ENCODE data around the gene HLA-C. TPM values are rescaled to one million over a fixed set of nuclear protein-coding genes. Genes with fewer than 3 reads are reported as not detected.

Gene HLA-C
- total and polyA plus RNA-seq, 9 donors, result 195 to 700 (median 354) TPM

DNA sequence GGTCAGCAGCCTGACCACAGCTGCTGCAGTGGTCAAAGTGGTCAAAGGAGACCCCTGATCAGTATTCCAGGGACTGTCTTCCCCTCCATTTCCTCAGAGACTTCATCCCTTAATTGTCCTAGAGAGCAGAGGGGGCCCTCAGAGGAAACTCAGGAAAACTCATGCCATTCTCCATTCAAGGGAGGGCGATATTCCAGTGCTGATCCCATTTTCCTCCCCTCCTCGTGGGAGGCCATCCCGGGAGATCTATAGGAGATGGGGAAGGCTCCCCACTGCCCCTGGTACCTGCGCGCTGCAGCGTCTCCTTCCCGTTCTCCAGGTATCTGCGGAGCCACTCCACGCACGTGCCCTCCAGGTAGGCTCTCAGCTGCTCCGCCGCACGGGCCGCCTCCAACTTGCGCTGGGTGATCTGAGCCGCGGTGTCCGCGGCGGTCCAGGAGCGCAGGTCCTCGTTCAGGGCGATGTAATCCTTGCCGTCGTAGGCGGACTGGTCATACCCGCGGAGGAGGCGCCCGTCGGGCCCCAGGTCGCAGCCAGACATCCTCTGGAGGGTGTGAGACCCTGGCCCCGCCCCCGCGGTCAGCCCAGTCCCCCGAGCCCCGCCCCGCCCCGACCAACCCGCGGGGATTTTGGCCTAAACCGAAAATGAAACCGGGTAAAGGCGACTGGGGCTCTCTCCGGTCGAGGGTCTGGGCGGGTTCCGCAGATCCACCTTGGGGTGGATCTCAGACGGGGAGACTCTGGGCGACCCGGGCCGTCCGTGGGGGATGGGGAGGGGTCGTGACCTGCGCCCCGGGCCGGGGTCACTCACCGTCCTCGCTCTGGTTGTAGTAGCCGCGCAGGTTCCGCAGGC is 878 bp downstream of the HLA-C start:
- peak; percentile 73 to 84 (median 77) for DNase-seq
- 5 to 21% (median 8%) methylated on average over 31 to 62 of the region's 62 CpGs for WGBS, 3 donors
- intact Hi-C loops (cut with DNase I), result loop anchor here in 1 of 4 donors (5.0 kb wide), 1 partner anchor 86 kb away; the partner anchor contains the start of gene HLA-B
- Histone ChIP-seq H3K27me3 (no peaks in the 10 kb centered on the region), H3K9me3 (no peaks in the 10 kb centered on the region), H3K4me1 (ENCODE audit: insufficient read depth) (no peaks in the 10 kb centered on the region), H3K4me3 (peak overlapping the region; percentile 91), H3K27ac (peak overlapping the region in 1 of 2 donors; percentile 98), H3K36me3 (no peaks in the 10 kb centered on the region)
- TF ChIP-seq, protein P1, sequence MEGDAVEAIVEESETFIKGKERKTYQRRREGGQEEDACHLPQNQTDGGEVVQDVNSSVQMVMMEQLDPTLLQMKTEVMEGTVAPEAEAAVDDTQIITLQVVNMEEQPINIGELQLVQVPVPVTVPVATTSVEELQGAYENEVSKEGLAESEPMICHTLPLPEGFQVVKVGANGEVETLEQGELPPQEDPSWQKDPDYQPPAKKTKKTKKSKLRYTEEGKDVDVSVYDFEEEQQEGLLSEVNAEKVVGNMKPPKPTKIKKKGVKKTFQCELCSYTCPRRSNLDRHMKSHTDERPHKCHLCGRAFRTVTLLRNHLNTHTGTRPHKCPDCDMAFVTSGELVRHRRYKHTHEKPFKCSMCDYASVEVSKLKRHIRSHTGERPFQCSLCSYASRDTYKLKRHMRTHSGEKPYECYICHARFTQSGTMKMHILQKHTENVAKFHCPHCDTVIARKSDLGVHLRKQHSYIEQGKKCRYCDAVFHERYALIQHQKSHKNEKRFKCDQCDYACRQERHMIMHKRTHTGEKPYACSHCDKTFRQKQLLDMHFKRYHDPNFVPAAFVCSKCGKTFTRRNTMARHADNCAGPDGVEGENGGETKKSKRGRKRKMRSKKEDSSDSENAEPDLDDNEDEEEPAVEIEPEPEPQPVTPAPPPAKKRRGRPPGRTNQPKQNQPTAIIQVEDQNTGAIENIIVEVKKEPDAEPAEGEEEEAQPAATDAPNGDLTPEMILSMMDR (IDR thresholded peaks at IDR 0.05), result no peak
- TF ChIP-seq POLR2A (IDR thresholded peaks at IDR 0.05), result no peak
- no peak for TF ChIP-seq EP300 (IDR thresholded peaks at IDR 0.05)

DNA sequence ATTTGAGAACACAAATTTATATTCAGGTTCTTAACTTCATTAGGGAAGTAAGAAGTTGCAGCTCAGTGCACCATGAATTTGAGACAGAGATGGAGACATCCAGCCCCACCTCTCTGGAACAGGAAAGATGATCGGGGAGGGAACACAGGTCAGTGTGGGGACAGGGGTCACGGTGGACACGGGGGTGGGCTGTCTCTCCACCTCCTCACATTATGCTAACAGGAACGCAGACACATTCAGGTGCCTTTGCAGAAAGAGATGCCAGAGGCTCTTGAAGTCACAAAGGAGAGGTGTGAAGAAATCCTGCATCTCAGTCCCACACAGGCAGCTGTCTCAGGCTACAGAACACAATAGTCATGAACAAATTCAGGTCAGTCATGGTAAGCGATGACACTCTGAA is 3.1 kb downstream of the HLA-C start:
- H3K4me3 ChIP-seq, result no peak overlapping the region
- H3K4me1 ChIP-seq (ENCODE audit: insufficient read depth), result no peaks in the 10 kb centered on the region
- intact Hi-C loops (cut with DNase I), result loop anchor here in 1 of 4 donors (10.0 kb wide), 1 partner anchor 86 kb away; the partner anchor contains the start of gene HLA-B
- no peak overlapping the region for H3K27ac ChIP-seq
- no peak for DNase-seq
- WGBS, 3 donors, result 52 to 63% (median 57%) methylated on average over 5 of the region's 5 CpGs
- no peaks in the 10 kb centered on the region for H3K9me3 ChIP-seq
- H3K27me3 ChIP-seq, result no peaks in the 10 kb centered on the region
- TF ChIP-seq POLR2A (IDR thresholded peaks at IDR 0.05), result no peak
- TF ChIP-seq EP300 (IDR thresholded peaks at IDR 0.05), result no peak
- TF ChIP-seq, protein P1 (IDR thresholded peaks at IDR 0.05), result no peak
- no peaks in the 10 kb centered on the region for H3K36me3 ChIP-seq

DNA sequence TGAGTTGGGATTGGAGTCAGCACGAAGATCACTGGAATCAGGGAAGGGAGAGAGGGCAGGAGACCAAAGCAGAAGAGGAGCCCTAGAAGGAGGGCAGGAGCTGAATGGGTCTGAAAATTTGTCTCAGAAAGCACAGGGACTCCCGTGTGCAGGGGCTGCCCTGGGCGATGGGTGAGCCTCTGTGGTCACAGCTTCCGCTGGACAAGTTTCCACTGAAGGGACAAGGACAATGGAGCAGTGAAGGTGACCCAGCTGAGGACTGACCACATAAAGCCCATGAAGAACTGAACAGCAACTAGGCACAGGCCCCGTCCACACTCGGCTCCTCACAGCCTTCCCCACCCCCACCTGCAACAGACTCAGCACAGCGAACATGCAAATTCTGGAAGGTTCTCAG is 3.5 kb downstream of the HLA-C start:
- Histone ChIP-seq H3K9me3 (no peaks in the 10 kb centered on the region), H3K27ac (no peak overlapping the region), H3K27me3 (no peaks in the 10 kb centered on the region), H3K4me1 (ENCODE audit: insufficient read depth) (no peaks in the 10 kb centered on the region), H3K4me3 (no peak overlapping the region), H3K36me3 (no peaks in the 10 kb centered on the region)
- intact Hi-C loops (cut with DNase I), result loop anchor here in 1 of 4 donors (10.0 kb wide), 1 partner anchor 86 kb away; the partner anchor contains the start of gene HLA-B
- 75 to 78% (median 76%) methylated on average over 7 of the region's 7 CpGs for WGBS, 3 donors
- TF ChIP-seq, protein P1 (IDR thresholded peaks at IDR 0.05), result no peak
- TF ChIP-seq POLR2A (IDR thresholded peaks at IDR 0.05) (no peak), EP300 (IDR thresholded peaks at IDR 0.05) (no peak)
- no peak for DNase-seq

DNA sequence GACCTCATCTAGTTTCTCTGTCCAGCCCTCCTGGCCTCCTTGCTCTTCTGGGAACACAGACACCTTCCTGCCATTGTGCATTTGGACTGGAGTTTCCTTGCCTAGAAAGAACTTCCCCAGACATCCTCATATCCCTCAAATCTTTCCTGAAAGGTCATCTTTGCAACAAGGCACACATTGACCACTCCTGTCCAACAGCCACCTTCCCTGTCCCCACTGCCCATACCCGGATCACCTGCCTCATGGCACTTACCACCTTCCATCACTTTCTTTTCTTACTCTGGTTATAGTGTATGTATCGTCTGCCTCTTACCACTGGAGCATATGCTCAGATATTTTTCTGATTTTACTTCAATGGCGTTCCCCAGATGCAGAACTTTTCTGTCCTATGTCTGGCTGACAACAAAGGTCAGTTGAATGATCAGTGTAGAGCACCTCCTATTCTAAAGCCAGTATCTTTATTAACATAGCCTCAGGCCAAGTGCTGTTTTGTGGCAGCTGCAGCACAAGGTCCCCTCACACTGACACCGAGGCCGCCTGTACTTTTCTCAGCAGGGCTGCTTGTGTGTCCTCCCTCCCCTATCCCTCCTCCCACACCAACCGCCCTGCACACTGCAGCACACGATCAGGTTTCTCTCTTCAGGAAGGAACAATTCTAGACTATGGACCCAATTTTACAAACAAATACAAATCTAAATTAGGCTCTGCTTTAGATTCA is 4.1 kb downstream of the HLA-C start:
- H3K9me3 ChIP-seq, result no peaks in the 10 kb centered on the region
- H3K4me3 ChIP-seq, result no peak overlapping the region
- no peaks in the 10 kb centered on the region for H3K36me3 ChIP-seq
- intact Hi-C loops (cut with DNase I), result loop anchor here in 1 of 4 donors (10.0 kb wide), 1 partner anchor 87 kb away; the partner anchor contains the start of gene HLA-B
- no peaks in the 10 kb centered on the region for H3K27me3 ChIP-seq
- DNase-seq, result no peak
- H3K4me1 ChIP-seq (ENCODE audit: insufficient read depth), result no peaks in the 10 kb centered on the region
- WGBS, 3 donors, result 44 to 63% (median 49%) methylated on average over 7 of the region's 7 CpGs
- no peak overlapping the region for H3K27ac ChIP-seq
- TF ChIP-seq, protein P1 (IDR thresholded peaks at IDR 0.05), result no peak
- no peak for TF ChIP-seq EP300 (IDR thresholded peaks at IDR 0.05)
- TF ChIP-seq POLR2A (IDR thresholded peaks at IDR 0.05), result no peak
